Measurements from ENCODE around the gene OS9. TPM values are rescaled to one million over a fixed set of nuclear protein-coding genes. Genes with fewer than 3 reads are reported as not detected.

The OS9 gene
- total RNA-seq, 3 donors from 2014 or later = 86.4 to 108 (median 101) TPM

DNA sequence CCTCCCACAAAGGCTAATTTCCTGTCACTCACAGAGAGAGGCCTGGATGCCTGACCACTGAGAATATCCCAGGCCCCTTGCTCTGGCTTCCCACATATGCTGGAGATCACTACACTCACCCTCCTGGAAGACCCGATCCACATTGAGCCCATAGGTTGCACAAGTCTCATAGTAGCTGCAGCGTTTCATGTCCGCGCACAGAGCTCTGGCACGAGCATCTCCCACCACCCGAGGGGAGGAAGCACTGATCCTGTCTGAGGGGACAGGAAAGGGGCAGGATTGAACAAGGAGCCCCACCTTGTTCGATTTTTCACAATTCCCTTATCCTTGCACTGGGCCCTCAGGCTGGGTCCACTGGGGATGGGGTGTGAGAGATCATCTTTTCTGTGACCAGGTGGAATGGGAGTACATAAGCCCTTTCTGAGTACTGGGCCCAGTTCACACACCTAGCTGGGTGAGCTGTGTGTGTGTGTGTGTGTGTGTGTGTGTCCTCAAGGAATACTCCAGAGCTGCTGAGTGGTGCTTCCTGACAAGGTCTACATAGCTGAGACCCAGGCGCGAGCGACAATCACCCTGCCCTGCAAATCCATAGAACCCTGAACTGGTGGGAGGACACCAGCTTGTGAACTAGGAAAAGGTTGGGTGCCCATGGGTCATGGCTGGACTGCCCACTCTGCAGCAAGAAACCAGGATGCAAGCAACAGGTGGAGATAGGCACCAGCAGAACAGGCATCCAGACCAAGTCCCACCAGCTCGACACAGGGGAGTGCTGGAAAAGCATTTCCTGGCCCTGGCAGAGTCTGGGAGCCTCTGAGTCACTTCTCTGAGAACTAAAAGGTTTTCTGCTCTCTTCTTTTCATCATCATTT is 39.0 kb downstream of the OS9 start:
- peaks cover 12% of the 10 kb centered on the region for H3K4me1 Mint-ChIP-seq (ENCODE audit: low read depth)
- no peak for ATAC-seq
- H3K27me3 Mint-ChIP-seq (ENCODE audit: low read depth) = no peaks in the 10 kb centered on the region
- no peak overlapping the region for H3K4me3 Mint-ChIP-seq
- H3K36me3 Mint-ChIP-seq (ENCODE audit: insufficient read depth) = peaks cover 53% of the 10 kb centered on the region
- no peak for DNase-seq
- H3K9me3 Mint-ChIP-seq = no peaks in the 10 kb centered on the region

DNA sequence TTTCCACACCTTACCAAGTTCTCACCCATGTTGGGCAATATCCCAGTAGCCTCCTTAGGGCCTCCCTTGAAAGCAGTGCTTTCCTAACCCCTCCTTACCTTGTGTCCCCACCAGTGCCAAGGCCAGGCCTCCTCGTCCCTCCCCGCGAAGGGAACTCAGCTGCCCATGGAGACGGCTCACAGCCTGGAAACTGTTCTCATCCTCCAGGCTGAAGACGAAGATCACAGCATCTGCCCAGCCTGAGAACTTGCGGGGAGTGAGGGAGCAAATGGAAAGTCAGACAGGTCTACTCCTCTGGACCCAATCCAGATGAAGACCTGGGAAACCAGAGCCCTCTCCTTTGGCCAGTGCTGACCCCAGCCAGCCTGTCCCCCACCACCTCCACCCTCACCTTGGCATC is 40.0 kb downstream of the OS9 start:
- no peak for DNase-seq
- peaks cover 13% of the 10 kb centered on the region for H3K4me1 Mint-ChIP-seq (ENCODE audit: low read depth)
- no peaks in the 10 kb centered on the region for H3K9me3 Mint-ChIP-seq
- H3K4me3 Mint-ChIP-seq = no peak overlapping the region
- H3K27me3 Mint-ChIP-seq (ENCODE audit: low read depth) = no peaks in the 10 kb centered on the region
- H3K36me3 Mint-ChIP-seq (ENCODE audit: insufficient read depth) = peaks cover 48% of the 10 kb centered on the region
- no peak for ATAC-seq

DNA sequence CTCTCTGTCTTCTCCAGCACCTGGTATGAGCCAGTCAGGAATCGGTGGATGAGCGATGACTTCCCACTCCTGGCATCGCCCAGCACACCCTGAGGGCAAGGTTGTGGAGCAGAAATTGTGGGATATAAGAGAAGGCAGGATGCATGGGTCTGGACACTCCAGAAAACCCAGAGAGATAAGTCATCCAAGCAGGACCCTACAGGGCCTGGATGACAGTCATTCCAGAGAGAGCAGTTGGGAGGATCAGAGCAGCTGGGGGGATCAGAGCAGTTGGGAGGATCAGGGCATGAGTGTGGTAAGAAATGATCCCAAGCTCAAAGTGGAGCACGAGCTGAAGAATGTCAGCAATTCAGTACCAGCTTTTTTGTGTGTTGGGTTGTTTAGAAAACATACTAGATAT is 40.7 kb downstream of the OS9 start:
- DNase-seq (no peak), ATAC-seq (no peak)
- Mint-ChIP-seq H3K27me3 (ENCODE audit: low read depth) (no peaks in the 10 kb centered on the region), H3K4me3 (no peak overlapping the region), H3K9me3 (no peaks in the 10 kb centered on the region), H3K4me1 (ENCODE audit: low read depth) (peaks cover 20% of the 10 kb centered on the region), H3K36me3 (ENCODE audit: insufficient read depth) (peaks cover 50% of the 10 kb centered on the region)

DNA sequence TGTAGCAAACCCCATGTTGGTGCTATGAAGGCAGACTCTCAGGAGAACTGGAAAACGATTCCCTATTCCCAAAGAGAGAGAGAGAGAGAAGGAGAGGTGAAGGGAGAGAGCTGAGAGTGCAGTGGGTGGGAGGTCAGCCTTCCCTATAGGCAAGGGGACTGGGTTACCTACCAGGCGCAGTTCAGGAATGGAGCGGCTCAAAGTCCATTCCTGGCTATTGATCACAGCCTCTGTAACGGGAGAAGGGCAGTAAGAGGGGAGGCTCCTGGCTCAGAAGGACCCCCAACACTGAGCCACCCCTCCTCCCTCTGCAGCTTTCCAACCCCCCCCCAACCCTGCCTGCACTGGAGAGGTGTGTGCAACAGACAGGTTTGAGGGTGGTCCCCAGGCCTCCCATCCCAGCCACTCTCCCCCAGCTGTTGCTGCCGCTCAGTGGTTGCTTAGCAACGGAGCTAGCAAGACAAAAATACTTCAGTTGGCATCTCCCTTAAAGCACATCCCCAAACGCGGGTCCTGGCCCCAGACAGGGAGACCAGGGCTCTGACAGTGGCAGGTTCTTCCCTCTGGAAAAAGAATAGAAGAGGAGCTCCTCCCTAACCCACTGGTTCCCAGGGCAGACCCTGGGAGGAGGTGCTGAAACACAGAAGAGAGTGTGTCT is 41.4 kb downstream of the OS9 start:
- ATAC-seq = no peak
- DNase-seq = no peak
- peaks cover 26% of the 10 kb centered on the region for H3K4me1 Mint-ChIP-seq (ENCODE audit: low read depth)
- H3K27me3 Mint-ChIP-seq (ENCODE audit: low read depth) = no peaks in the 10 kb centered on the region
- H3K9me3 Mint-ChIP-seq = no peaks in the 10 kb centered on the region
- H3K4me3 Mint-ChIP-seq = no peak overlapping the region
- H3K36me3 Mint-ChIP-seq (ENCODE audit: insufficient read depth) = peaks cover 47% of the 10 kb centered on the region

DNA sequence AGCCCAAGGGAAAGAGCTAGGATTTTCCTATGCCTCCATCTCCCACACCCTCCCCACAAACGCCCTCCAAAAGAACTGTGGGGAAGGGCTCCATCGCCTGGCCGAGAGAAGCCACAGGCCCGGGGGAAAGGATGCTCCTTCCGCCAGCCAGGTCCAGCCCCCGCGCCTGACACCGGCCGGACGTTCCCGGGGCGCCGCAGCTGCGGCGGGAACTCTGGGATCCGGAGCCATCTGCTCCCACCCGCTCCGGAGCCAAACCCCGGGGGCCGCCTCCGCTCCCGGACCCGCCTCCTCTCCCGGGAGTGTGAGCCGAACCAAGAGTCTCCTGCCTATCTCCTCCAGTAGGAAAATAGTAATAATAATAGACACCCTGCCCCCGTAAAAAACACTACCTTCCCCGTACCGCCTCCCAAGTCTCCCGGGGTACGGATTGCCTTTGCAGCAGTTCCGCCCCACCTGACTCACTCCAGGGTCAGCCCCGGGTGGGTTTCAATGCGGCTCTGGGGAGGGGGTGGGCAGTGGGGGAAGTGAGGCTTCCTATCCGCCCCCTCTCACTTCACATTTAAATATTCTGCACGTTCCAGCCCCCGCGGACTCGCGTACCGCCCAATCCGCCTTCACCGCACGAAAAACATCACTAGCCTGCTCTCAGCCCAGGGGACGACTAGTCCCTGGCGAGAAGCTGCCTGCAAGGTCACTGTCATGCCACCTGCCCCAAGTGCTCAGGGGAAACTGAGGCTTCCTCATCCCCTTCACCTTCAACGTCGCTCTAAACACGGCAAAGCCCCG is 42.2 kb downstream of the OS9 start:
- Mint-ChIP-seq H3K4me3 (peak overlapping the region; percentile 26), H3K27me3 (ENCODE audit: low read depth) (no peaks in the 10 kb centered on the region), H3K36me3 (ENCODE audit: insufficient read depth) (peaks cover 41% of the 10 kb centered on the region)

DNA sequence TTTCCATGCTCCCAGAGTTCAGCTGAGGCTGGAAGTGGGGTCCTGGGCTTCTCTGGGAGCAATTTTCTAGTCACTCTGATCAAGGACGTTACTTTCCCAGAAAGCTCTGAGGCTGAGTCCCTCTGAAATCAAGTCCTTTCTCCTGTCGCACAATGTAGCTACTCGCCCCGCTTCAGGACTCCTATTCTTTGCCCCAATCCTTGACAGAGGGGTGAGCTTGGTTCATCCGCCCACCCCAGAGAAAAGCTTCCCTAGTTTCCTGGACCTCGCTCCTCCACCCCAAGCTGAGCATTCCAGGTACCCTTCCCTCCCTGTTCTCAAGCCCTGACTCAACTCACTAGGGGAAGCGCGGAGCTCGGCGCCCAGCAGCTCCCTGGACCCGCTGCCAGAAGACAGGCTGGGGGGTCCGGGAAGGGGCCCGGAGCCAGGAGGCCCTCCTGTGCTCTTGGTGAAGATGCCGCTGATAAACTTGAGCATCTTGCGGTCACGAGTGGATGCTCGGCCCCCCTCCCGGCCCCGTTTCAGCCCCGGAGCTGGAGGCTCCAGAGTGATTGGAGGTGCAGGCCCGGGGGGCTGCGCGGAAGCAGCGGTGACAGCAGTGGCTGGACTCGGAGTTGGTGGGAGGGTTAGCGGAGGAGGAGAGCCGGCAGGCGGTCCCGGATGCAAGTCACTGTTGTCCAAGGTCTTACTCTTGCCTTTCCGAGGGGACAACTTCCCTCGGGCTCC is 43.0 kb downstream of the OS9 start:
- H3K27me3 Mint-ChIP-seq (ENCODE audit: low read depth) = no peaks in the 10 kb centered on the region
- H3K36me3 Mint-ChIP-seq (ENCODE audit: insufficient read depth) = peaks cover 34% of the 10 kb centered on the region
- DNase-seq = no peak
- no peak overlapping the region for H3K4me3 Mint-ChIP-seq
- H3K9me3 Mint-ChIP-seq = no peaks in the 10 kb centered on the region
- no peak for ATAC-seq
- H3K4me1 Mint-ChIP-seq (ENCODE audit: low read depth) = peaks cover 38% of the 10 kb centered on the region

More for the DNA sequence above, 42.2 kb downstream of the OS9 start:
- DNase-seq (no peak), ATAC-seq (no peak)
- Mint-ChIP-seq H3K4me1 (ENCODE audit: low read depth) (peaks cover 32% of the 10 kb centered on the region), H3K9me3 (no peaks in the 10 kb centered on the region)

DNA sequence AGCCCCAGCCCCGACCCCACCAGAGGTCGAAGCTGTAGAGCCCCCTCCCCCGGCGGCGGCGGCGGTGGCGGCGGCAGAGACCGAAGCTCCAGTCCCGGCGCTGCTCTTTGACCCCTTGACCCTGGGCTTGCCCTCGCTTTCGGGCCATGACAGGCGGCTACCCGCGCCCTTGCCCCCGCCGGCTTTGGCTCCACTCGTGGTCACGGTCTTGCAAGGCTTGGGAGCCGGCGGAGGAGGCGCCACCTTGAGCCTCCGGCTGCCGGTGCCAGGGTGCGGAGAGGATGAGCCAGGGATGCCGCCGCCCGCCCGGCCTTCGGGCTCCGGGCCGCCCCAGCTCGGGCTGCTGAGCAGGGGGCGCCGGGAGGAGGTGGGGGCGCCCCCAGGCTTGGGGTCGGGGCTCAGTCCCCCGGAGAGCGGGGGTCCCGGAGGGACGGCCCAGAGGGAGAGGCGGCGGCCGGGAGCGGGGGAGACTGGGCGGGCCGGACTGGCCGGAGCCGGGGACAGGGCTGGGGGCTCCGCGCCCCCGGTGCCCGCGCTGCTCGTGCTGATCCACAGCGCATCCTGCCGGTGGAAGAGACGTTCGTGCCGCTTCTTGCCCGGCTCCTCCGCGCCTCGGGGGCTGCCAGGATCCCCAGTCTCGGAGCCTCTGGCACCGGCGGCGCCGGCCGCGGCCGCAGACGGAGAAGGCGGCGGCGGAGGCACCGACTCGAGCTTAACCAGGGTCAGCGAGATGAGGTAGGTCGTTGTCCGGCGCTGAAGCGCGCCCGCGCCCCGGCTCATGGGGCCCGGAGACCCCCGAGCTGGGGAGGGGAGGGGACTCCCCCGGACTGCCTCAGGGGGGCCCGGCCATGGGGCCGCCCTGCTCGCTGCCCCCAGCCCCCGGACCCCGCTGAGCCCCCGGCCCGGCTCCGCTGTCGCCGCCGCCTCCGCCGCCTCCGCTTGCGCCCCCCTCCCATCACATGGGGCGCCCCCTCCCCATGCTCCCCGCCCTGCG is 43.8 kb downstream of the OS9 start:
- ATAC-seq = no peak
- Mint-ChIP-seq H3K4me1 (ENCODE audit: low read depth) (peaks cover 45% of the 10 kb centered on the region), H3K4me3 (no peak overlapping the region)

DNA sequence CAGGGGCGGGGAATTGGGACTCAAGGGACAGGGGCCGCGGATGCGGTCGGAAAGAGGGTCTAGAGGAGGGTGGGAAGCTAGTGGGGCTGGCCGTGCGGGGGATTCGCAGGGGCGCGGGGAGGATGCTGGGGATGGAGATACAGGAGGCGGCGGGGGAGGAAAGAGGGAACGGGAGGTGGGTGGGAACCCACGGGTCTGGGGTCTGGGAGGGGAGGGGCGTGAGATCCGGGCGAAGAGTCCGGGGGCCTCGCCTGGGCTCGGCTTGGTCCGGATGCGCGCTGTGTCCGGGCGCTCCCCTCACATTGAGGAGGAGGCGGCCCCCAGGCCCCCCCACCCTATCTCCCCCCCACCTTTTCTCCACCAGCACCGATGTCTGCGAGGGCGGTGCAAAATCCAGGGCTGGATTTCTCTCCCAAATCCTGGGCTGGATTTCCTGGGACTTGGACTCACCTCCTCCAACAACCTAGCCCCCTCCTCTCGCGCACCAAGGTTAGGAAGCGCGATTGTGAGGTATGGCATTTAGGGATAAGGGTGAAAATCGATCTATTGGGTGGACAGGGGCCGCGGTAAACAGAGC is 44.8 kb downstream of the OS9 start, which contains the start of gene AGAP2:
TSS of gene AGAP2 (minus strand) at position 82 of the 577 bp plus-strand sequence. CDS start 496 bp downstream, outside the sequence.
- H3K27me3 Mint-ChIP-seq (ENCODE audit: low read depth) = no peaks in the 10 kb centered on the region
- DNase-seq (no peak), ATAC-seq (no peak)
- H3K36me3 Mint-ChIP-seq (ENCODE audit: insufficient read depth) = peaks cover 22% of the 10 kb centered on the region
- H3K9me3 Mint-ChIP-seq = no peaks in the 10 kb centered on the region
- peak within 1 kb of the TSS; percentile 64 for H3K4me3 Mint-ChIP-seq
- H3K4me1 Mint-ChIP-seq (ENCODE audit: low read depth) = peaks cover 45% of the 10 kb centered on the region

More for the DNA sequence above, 43.8 kb downstream of the OS9 start:
- no peaks in the 10 kb centered on the region for H3K9me3 Mint-ChIP-seq
- no peak for DNase-seq
- no peaks in the 10 kb centered on the region for H3K27me3 Mint-ChIP-seq (ENCODE audit: low read depth)
- peaks cover 26% of the 10 kb centered on the region for H3K36me3 Mint-ChIP-seq (ENCODE audit: insufficient read depth)

DNA sequence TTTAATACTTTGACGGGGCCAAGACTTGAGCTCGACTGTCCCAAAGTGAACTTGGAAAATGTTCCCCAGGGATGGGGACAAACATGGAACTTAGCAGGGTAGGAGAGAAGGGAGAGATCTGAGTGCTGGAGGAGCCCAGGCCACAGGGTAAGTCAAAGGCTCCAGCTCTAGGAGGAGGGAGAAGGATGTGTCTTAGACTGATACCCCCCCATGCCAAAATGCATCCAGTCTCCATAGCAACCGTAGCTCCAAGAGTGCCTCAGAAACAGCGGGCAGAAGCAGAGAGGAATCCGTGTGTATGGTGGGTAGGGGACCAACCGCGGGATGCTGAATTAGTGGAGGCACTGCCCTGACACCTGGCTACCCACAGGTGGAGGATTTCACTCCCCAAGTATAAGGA is 45.5 kb downstream of the OS9 start:
- ATAC-seq (no peak), DNase-seq (no peak)
- Mint-ChIP-seq H3K9me3 (no peaks in the 10 kb centered on the region), H3K36me3 (ENCODE audit: insufficient read depth) (peaks cover 20% of the 10 kb centered on the region), H3K4me1 (ENCODE audit: low read depth) (peaks cover 51% of the 10 kb centered on the region), H3K27me3 (ENCODE audit: low read depth) (no peaks in the 10 kb centered on the region), H3K4me3 (peak overlapping the region; percentile 64)

DNA sequence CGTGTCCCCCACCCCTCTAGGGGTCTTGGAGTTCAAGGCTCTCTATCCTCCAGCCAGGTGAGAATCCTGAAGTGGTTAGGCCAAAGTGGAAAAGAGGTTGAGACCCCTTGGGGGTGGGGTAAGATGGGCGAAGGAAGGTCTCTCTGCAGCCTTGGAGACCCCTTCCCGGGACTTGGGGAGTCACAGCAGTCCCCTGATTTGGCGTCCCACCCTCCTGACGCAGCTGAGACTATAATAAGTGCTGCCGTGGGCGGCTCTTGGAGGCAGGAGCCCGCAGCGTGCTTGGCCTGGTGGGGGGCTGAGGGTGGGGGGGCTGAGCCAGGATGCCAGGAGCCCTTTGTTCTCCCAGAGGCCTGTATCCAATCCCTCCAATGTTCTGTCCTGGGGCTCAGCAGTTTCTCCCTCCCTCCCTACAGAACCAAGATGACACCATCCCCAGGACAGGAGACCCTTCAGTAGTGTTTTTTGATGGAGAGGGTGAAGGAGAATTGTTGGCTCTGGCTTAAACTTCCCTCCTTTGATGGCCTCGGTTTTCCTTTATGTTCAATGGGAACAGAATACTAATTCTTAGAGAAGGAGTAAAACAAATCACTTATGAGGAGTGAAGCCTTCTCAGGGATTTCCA is 46.1 kb downstream of the OS9 start:
- peak overlapping the region; percentile 64 for H3K4me3 Mint-ChIP-seq
- no peaks in the 10 kb centered on the region for H3K27me3 Mint-ChIP-seq (ENCODE audit: low read depth)
- no peaks in the 10 kb centered on the region for H3K9me3 Mint-ChIP-seq
- peaks cover 55% of the 10 kb centered on the region for H3K4me1 Mint-ChIP-seq (ENCODE audit: low read depth)
- H3K36me3 Mint-ChIP-seq (ENCODE audit: insufficient read depth) = peaks cover 13% of the 10 kb centered on the region
- DNase-seq (no peak), ATAC-seq (no peak)

DNA sequence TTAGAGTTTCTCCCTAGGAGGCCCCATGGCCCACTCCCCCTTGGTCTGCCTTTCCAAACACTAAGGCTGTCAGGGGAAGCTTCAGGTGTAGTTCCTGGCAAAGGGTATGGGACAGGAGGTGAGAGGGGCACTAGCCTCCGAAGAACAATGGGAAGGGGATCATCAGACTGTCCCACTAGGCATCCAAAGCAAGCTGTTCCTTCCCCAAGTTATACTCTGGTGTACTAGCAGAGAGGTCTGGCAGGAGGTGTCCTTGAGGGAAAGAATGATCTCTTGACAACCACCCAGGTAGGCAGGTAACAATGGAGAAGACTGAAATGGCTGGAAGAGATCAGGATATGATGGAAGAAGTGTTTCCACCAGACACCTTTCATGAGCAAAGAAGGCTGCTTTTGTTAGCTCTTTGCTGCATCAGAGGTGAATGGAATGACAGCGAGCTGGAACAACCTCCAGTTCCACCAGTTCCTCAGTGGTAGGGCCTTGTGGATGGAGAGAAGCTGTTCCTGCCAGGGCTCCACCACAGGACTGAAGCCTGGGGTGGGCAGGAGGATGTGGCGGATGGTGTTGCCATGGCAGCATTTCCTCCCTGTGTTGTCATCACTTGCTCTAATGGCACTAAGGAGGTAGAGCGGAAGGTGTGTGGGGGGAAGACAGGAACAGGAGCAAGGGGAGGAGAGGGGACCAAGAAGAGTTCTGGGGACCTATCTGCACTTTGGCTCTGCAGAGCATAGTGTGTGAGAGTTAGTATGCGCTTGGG is 46.9 kb downstream of the OS9 start:
- ATAC-seq (peak; percentile 43 to 48), DNase-seq (peak; percentile 68)
- Mint-ChIP-seq H3K4me1 (ENCODE audit: low read depth) (peaks cover 60% of the 10 kb centered on the region), H3K9me3 (no peaks in the 10 kb centered on the region), H3K4me3 (peak overlapping the region; percentile 91), H3K27me3 (ENCODE audit: low read depth) (no peaks in the 10 kb centered on the region), H3K36me3 (ENCODE audit: insufficient read depth) (peaks cover 16% of the 10 kb centered on the region)

DNA sequence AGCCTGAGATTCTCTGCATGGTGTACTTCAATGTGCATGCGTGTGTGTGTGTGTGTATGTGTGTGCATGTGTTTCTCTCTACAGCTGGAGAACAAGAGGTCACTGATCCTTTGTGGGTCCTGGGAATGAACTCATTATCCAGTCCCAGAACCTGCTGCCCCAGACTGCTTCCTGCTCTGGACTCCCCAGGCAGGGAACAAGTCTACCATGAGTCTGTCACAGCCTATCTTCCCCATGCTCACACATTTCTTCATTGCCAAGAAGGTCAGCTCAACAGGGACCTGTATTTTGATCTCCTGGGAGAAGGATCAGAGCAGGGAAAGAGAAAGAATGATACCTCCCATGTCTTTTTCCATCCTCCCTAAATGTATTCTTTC is 47.5 kb downstream of the OS9 start:
- H3K4me3 Mint-ChIP-seq = peak overlapping the region; percentile 91
- H3K9me3 Mint-ChIP-seq = no peaks in the 10 kb centered on the region
- ATAC-seq (no peak), DNase-seq (no peak)
- peaks cover 63% of the 10 kb centered on the region for H3K4me1 Mint-ChIP-seq (ENCODE audit: low read depth)
- no peaks in the 10 kb centered on the region for H3K27me3 Mint-ChIP-seq (ENCODE audit: low read depth)
- H3K36me3 Mint-ChIP-seq (ENCODE audit: insufficient read depth) = peaks cover 19% of the 10 kb centered on the region
